B cell (primary cell): ENCODE results near the gene SMIM30.
"Not testable (repeated sequence)": the region's sequence is repeated elsewhere in the genome, so short reads cannot be mapped to it uniquely, and the experiment has no call there.

Experiments
- EZH2 ChIP-seq: IDR thresholded peaks from 2 replicates; pipeline ENCODE4 v1.6.1; 2012; ENCODE audit warnings: borderline replicate concordance, low read depth, mild to moderate bottlenecking, moderate library complexity, low read length; ENCODE audit not compliant: insufficient read depth, poor library complexity, severe bottlenecking
- TF ChIP-seq, protein P1 (sequence below): fragments of 200-600 bp; IDR thresholded peaks from one replicate; pipeline ENCODE4 v1.8.0; 2022; ENCODE audit warnings: antibody characterized with exemption, mild to moderate bottlenecking

DNA sequence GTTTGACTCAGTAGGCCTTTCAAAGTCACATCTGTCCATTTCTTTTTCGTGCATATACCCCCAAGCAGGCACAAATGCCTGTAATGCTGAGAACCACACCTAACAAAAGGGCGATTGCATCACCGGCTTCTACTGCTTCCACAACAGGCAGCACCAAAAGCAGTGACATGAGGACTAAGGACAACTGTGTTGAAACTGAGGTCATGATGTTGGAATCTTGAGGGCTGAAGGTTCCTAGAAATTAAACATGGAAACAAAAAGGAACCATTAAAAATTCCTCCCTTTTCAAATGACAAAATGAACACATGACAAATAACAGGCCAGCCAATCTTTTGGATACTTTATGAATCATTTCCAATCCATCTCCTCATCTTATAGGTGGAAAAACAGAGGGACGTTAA lies 980 bp downstream of the SMIM30 start:
- TF ChIP-seq, protein P1, sequence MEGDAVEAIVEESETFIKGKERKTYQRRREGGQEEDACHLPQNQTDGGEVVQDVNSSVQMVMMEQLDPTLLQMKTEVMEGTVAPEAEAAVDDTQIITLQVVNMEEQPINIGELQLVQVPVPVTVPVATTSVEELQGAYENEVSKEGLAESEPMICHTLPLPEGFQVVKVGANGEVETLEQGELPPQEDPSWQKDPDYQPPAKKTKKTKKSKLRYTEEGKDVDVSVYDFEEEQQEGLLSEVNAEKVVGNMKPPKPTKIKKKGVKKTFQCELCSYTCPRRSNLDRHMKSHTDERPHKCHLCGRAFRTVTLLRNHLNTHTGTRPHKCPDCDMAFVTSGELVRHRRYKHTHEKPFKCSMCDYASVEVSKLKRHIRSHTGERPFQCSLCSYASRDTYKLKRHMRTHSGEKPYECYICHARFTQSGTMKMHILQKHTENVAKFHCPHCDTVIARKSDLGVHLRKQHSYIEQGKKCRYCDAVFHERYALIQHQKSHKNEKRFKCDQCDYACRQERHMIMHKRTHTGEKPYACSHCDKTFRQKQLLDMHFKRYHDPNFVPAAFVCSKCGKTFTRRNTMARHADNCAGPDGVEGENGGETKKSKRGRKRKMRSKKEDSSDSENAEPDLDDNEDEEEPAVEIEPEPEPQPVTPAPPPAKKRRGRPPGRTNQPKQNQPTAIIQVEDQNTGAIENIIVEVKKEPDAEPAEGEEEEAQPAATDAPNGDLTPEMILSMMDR, result not testable (repeated sequence)
- TF ChIP-seq EZH2, result not testable (repeated sequence)
